HL-60/S4 (cell line): Measurements from ENCODE around the gene RHPN2.
"Not testable (repeated sequence)": the region's sequence is repeated elsewhere in the genome, so short reads cannot be mapped to it uniquely, and the experiment has no call there.

Source experiments
- in situ Hi-C: fragments of 300-500 bp; cut with MboI; formaldehyde crosslinking; loops from 2 replicates; pipeline ENCODE4 v1.14.3; 2022; ENCODE audit warnings: low sequenced_read_pairs

Gene RHPN2

DNA sequence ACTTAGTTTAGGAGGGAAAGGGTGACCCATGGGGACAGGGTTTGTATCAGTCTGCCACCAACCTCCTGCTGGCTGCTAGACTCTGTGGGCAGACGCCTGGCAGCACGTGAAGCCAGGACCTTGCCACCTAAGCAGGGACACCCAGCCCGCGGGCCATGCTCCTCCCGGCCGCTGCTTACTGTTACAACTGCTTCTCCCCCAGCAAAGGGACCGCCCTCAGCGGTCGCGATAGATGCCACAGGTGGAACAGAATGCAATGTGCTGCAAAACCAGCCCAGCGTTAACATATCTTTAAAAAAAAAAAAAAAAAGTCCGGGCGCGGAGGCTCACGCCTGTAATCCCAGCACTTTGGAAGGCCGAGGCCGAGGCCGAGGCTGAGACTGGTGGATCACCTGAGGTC, 1.9 kb upstream of the RHPN2 start:
- in situ Hi-C loops = no loop called here

DNA sequence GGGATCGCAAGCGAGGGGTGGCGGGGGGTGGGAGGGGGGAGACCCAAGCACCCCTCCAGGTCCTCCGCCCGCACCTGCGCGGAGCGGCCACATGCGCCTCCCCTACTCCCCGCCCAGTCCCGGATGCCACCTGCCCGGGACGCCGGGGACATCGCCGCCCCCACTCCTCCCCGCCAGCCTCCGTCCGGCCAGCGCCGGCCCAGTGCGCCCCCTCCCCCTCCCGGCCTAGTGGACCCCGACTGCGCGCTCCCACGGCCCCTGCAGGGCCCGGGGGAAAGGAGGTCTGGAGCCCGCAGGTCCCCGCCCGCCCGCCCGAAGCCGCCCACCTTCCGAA, 263 bp downstream of the RHPN2 start:
- in situ Hi-C loops = no loop called here

DNA sequence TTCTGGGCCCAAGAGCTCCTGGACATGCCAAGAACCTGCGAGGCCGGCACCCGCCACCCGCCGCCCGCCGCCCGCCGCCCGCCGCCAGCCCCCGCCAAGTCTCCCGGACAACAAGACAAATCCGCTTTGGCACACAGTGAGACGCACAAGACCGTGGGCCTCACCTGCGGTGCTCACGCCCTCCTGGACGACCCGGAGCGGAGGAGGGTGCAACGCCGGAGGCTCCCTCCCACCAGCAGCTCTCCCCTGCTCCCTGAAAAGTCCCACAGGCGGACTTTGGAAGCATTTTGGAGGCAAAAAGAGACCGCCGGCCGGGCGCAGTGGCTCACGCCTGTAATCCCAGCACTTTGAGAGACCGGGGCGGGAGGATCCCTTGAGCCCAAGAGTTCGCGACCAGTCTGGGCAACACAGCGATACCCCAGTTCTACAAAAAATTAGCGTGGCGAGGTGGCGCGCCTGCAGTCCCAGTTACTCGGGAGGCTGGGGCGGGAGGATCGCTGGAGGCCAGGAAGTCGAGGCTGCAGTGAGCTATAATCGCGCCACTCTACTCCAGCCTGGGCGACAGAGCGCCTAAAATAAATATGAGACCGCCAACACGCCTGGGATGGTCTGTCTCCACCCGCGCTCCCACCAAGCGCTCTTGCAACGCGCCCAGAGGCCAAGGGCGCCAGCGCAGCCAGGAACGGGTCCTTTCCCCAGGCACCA, 783 bp downstream of the RHPN2 start:
- in situ Hi-C loops = no loop called here

DNA sequence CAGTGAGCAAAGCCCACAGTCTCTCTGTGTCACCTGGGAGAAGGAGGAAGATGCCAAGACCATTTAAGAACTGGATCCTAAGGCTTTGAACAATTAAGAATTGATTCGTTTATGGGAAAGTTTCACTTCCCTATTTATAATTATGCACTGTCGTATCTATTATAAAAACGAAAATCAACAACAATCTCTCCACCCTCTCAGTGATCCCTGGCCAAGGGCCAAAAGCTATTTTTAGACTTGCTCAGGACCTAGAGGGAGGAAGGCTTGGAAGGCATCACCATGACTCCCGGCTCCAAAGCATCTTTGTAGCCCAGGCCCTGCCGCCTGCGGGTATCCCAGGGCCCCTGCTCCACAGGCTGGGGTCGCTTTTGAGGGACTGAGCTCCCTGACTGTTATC, 1.3 kb downstream of the RHPN2 start:
- in situ Hi-C loops = no loop called here

DNA sequence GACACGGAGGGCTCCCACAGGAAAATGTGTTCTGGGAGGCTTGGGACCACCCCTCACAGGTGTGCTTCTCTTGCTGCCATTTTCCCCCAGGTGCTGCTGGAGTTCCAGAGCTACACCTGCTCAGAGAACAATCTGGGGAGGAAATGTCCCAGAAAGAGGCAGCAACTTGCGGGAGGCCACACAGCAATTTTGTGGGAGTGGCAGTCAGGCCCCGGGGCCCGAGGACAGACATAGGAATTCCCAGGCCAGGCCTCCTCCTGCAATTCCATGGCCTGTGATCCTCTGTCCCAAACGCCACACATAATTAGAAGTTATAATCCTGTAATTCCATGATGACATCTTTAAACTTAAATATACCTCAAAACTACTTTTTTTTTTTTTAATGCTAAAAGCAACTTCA, 1.8 kb downstream of the RHPN2 start:
- in situ Hi-C loops = no loop called here

DNA sequence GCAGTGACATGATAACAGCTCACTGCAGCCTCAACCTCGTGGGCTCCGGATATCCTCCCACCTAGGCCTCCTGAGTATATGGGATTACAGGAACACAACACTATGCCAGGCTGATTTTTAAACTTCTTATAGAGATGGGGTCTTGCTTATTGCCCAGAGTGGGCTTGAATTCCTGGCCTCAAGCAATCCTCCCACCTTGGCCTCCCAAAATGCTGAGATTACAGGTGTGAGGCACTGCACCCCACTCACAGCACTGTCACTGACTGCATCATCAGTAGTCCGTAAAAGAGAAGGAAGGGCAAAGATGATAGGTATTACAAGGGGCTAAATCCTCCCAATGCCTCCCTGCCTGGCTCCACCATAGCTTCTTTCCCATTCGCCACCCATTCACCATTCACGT, 4.1 kb downstream of the RHPN2 start:
- in situ Hi-C loops = no loop called here

DNA sequence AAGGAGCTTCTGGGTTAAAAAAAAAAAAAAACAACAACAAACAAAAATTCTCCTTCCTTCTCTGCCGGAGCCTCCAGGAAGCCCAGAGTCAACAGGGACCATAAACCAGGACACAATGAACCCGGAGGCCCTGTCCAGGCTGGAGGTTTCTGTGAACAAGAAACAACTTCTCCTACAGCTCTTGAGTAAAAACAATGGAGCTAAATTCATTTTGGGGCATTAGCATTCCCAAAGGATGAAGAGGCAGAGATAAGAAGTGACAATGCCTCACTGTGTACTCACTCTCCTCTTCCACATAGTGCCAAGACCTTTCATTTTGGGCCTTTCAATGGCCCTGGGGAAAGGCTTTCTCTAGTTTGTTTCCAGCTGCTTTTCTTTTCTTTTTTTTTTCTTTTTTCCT, 9.0 kb downstream of the RHPN2 start:
- in situ Hi-C loops = no loop called here

DNA sequence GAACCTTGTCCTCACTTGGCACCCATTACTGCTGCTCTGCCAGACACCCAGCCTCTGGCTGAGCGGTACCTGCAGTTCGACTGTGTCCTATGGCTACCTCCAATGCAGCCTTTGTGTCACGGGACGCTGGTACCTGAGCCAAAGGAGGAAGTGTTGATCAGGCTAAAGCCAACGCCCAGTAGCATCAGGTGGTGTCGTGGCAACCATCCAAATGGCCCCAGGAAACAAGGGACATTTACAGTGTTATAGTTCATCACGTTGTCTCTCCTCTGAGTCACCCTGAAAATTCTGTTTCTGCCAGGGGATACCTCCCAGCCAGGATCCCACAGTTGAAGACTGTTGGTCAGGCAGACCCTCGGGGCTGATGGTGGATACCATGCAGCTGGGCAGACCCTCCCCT, 10.1 kb downstream of the RHPN2 start:
- in situ Hi-C loops = no loop called here

DNA sequence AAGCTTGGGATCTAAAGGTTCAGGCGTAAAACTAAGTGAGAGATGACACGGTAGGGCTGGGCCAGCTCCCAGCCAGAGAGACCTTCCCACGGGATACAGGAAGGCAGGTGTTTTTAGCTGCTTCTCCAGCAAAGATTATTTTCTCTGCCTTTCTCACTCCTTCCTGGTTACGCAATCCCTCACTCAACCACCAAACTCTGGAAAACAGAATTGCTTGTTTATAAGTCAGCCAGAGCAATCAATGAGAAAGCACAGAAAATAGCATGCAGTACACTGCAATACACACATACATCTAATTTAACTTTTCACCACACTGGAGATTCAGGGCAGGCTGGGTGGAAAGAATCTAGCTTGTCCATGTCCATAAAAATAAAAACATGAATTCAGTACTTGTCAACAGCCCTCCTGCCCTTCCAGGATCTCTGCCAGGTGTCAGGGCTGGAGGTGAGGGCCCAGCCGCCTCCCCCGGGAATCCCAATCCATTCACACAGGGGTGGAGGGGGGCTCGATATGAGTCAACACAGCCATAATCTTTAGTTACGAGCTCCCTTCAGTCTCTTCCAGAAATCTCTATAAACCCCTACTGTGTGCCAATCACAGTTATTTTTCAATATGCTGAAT, 12.2 kb downstream of the RHPN2 start:
- in situ Hi-C loops = no loop called here

DNA sequence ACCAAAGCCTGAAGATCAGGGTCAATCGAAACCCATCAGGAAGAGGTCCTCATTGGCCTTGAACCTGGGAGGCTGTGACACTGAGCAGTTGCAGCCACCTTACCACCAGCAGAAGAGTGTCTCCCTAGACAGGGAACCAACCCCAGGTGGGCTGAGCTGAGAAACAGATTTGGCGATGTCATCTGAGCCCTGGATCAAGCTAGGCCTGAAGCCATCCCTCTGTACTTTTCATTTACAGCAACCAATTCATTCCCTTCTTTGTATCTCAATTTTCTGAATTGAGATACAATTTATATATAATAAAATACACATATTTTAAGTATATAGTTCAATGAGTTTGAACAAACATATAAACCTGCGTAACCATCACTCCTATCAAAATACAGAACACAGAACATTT, 14.6 kb downstream of the RHPN2 start:
- in situ Hi-C loops = no loop called here

DNA sequence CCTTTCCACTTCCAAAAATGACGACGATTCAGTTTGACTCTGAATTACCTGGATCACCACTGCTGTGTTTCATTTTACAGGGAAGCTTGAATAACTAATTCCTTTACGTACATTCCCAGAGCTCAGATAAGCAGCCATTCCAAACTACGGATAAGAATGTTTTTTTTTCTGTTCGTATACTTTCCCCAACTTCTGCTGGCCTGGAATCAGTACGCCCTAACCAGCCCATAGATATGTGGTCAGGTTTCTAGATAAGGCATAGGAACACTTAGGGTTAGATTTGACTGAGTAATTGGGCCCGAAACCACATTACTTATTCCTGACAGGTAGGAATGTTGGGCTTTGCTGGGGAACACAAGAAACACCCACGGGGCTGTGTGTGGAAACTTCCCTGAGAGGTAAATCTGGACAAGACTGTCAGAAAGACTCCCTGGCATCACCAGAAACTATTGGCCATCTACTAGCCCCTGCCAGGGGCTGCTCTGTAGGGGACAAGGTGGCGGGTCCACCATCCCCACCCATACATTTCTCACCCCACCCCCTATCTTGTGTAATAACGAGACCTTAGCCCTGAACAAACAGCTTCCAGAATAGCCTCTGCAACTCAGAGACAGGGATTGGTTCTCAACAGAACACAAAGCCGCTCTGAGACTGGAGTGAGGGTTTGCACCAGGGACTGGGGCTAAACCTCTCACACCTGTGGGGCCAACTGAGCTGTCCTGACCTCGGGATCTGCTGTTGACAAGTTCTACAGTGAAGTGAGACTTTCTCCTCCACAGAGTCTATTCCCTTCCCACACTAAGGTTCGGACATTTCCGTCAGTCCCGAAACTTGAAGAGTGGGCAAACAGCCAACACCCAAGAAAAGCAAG, 15.6 kb downstream of the RHPN2 start:
- in situ Hi-C loops = no loop called here

DNA sequence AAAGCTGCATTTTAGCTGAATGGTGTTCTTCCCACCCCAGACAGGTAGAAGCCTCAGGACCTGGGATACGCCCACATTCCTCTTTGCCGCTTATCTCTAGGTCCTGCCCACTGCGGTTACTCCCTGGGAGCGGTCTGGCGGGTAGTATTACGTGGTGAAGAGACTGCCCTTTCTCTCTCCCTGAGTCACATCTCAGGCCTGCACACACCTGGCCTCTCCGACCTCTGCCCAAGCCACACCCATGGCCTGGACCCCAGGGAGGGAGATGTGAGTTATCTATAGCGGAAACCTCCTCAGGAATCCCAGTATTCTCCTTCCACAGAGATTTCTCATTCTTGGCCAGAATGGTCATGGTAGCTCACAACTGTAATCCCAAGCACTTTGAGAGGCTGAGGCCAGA, 17.3 kb downstream of the RHPN2 start:
- in situ Hi-C loops = no loop called here

DNA sequence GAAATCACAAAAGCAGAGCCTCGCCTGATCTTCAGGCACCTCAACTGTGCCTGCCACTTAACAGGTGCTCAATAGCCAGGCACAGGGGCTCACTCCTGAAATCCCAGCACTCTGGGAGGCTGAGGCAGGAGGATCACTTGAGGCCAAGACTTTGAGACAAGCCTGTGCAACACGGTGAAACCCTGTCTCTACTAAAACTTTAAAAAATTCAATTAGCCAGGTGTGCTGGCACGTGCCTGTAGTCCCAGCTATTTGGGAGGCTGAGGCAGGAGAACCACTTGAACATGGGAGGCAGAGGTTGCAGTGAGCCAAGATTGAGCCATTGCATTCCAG, 22.9 kb downstream of the RHPN2 start:
- in situ Hi-C loops = not testable (repeated sequence)

DNA sequence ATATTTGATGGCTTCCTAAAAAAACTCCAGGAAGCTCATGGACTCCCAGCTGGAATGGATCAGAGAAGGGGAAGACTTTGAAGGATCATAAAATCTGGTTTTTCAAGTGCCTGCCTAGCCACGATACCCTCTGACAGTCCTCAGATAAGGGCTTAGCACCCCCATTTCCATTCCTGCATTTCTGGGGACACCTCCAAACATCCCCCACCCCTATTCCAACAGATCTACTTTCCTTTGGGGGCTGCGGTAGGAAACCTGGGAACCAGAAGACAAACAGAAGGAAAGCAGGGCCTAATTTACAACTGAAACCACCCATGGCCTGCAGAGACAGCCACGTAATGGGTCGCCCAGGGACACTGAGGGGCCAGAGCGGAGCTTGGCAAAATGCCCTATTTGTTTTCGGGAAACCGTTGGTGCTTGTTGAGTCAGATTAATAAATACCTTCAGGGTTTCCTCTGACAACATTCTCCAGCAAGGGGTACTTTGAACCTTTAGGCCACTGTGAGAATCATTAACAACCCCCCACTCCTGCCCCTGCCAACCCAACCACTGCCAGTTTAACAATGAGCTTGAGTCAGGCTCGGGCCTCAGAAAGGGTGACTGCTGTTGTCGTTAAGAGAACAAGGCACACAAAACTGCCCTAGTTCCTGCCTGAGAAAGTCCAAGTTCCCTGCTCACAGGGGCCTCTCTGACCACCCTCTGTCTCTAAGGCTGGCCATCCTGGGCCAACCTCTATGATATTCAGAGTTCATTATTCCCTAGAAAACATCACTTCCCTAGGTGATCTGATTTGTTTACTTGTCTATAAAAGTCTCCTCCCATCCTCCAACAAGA, 23.5 kb downstream of the RHPN2 start:
- in situ Hi-C loops = no loop called here

DNA sequence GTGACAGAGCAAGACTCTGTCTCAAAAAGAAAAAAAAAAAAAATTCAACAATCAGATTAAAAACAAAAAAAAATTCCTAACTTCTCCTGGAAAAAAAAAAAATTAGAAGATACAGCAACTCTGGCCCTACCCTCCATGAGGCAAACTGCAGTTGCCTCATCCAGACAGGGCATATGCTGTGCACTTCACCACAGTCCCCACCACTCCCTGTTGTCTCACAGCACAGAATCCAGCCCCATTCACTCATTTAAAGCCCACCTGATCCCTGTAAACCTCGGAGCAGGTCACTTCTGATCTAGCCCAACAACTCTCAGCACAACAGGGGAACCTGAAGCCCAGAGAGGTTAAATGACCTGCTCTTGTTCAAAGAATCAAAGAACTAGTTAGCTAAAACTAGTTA, 24.9 kb downstream of the RHPN2 start:
- in situ Hi-C loops = no loop called here

DNA sequence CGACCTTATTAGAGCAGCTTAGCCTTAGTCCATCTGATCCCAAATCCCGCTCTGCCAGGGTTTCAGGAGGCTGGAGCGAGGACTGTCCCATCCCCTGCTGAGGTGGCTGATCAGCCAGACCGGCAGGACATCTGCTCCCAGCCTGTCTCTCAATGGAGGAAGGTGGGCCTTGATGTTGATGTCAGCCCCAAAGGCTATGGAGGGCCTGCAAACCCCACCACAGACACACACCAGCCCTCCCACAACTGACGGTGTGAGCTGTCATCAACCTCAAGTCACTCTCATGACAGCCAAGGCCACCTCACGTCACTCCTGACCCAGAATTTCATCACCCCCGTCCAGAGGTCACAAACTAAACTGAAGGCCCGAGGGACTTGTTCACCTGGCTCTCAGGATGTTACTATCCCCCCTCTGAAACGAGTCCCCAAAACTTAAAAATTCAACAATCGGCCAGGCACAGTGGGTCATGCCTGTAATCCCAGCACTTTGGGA, 25.5 kb downstream of the RHPN2 start:
- in situ Hi-C loops = no loop called here

DNA sequence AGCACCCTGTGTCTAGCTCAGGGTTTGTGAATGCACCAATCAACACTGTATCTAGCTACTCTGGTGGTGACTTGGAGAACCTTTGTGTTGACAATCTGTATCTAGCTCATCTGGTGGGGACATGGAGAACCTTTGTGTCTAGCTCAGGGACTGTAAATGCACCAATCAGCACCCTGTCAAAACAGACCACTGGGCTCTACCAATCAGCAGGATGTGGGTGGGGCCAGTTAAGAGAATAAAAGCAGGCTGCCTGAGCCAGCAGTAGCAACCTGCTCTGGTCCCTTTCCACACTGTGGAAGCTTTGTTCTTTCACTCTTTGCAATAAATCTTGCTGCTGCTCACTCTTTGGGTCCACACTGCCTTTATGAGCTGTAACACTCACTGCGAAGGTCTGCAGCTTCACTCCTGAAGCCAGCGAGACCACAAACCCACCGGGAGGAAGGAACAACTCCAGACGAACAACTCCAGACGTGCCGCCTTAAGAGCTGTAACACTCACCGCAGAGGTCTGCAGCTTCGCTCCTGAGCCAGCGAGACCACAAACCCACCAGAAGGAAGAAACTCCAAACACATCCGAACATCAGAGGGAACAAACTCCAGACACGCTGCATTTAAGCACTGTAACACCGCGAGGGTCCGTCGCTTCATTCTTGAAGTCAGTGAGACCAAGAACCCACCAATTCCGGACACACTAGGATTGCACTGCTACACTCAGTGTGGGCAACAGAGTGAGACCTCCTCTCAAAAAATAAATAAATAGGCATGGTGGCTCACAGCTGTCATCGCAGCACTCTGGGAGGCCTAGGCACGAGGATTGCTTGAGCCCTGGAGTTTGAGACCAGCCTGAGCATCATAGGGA, 27.3 kb downstream of the RHPN2 start:
- in situ Hi-C loops = not testable (repeated sequence)

DNA sequence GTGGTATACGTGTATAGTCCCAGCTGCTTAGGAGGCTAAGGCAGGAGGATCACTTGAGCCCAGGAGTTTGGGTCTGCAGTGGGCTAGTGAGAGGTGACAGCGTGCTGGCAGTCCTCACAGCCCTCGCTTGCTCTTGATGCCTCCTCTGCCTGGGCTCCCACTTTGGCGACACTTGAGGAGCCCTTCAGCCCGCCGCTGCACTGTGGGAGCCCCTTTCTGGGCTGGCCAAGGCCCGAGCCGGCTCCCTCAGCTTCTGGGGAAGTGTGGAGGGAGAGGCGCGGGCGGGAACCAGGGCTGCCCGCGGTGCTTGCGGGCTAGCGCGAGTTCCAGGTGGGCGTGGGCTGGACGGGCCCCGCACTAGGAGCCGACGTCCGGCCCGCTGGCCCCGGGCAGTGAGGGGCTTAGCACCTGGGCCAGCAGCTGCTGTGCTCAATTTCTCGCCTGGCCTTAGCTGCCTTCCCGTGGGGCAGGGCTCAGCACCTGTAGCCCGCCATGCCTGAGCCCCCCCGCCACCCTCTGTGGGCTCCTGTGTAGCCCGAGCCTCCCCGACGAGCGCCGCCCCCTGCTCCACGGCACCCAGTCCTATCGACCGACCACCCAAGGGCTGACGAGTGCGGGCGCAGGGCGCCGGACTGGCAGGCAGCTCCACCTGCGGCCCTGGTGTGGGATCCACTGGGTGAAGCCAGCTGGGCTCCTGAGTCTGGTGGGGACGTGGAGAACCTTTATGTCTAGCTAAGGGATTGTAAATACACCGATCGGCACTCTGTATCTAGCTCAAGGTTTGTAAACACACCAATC, 28.1 kb downstream of the RHPN2 start:
- in situ Hi-C loops = not testable (repeated sequence)

DNA sequence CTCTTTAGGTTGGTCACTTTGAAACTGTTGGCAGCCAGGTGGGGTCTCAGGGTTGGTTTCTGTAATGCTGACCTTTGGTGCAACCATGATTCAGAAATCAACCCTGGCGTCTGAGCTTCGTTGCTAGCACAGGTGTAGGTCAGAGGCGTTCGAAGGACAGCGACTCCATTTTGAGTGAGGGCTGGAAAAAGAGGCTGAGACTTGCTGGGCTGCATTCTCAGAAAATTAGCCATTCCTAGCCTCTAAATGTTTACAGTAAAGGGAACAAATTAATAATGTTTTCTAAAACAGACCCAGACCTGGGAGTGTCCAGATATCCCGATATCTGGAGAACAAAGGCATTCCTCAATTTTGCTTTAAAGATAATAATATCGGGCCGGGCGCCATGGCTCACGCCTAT, 29.2 kb downstream of the RHPN2 start:
- in situ Hi-C loops = no loop called here
